K562 (cell line): ENCODE data around the gene NR1H2. TPM values are rescaled to one million over a fixed set of nuclear protein-coding genes. Genes with fewer than 3 reads are reported as not detected.

ENCODE experiments used
- CHD2 ChIP-seq: IDR thresholded peaks from 2 replicates; pipeline ENCODE4 v1.6.1; 2011; ENCODE audit warnings: low read depth, low read length
- DDX20 ChIP-seq: fragments of 450-650 bp; IDR thresholded peaks from 2 replicates; pipeline ENCODE4 v1.6.1; 2016; ENCODE audit warnings: missing genetic modification characterization, low read depth, mild to moderate bottlenecking, missing compliant biosample characterization, moderate library complexity
- ETV1 ChIP-seq: fragments of 450-650 bp; conservative IDR thresholded peaks from 2 replicates; pipeline ENCODE4 v1.6.1; 2016; ENCODE audit warnings: missing genetic modification characterization, control low read depth, low read depth, missing compliant biosample characterization
- GABPA ChIP-seq: fragments of 200-800 bp; sonication (Bioruptor generic); conservative IDR thresholded peaks from 2 replicates; pipeline ENCODE4 v1.6.1; 2016; ENCODE audit warnings: low read depth, missing genetic modification characterization, missing compliant biosample characterization
- IRF2 ChIP-seq: sonication (generic); formaldehyde crosslinking; IDR thresholded peaks from 2 replicates; pipeline ENCODE4 v1.8.1; 2022; ENCODE audit warnings: mild to moderate bottlenecking, missing genetic modification reagents
- JUNB ChIP-seq: fragments of 450-650 bp; formaldehyde crosslinking; conservative IDR thresholded peaks from 2 replicates; pipeline ENCODE4 v1.4.0; 2020; ENCODE audit warnings: mild to moderate bottlenecking
- KLF1 ChIP-seq: fragments of 450-650 bp; IDR thresholded peaks from 2 replicates; pipeline ENCODE4 v1.6.1; 2016; ENCODE audit warnings: missing genetic modification characterization, missing compliant biosample characterization
- KLF16 ChIP-seq: IDR thresholded peaks from 2 replicates; pipeline ENCODE4 v1.6.1; 2016; ENCODE audit warnings: antibody characterized with exemption
- MAZ ChIP-seq, 2 experiments: fragments of 450-650 bp in 1 of 2; sonication (generic) in 1 of 2; formaldehyde crosslinking; IDR thresholded peaks in 1 of 2; conservative IDR thresholded peaks in 1 of 2; 2 replicates each; pipeline versions ENCODE4 v1.4.0 to v1.5.0; 2020; ENCODE audit warnings: mild to moderate bottlenecking in 1 of 2, missing genetic modification reagents in 1 of 2
- MEF2D ChIP-seq: conservative IDR thresholded peaks from 2 replicates; pipeline ENCODE4 v1.6.1; 2016; ENCODE audit warnings: low read depth, missing genetic modification characterization, missing compliant biosample characterization
- NFE2 ChIP-seq: IDR thresholded peaks from 2 replicates; pipeline ENCODE4 v1.6.1; 2014; ENCODE audit warnings: antibody characterized with exemption, low read depth
- PML ChIP-seq: IDR thresholded peaks from 2 replicates; pipeline ENCODE4 v1.6.1; 2012; ENCODE audit warnings: low read length, inconsistent platforms
- SNIP1 ChIP-seq: fragments of 450-650 bp; IDR thresholded peaks from 2 replicates; pipeline ENCODE4 v1.7.1; 2017; ENCODE audit warnings: low read depth, mild to moderate bottlenecking
- TEAD4 ChIP-seq, 2 experiments: sonication (generic) in 1 of 2; formaldehyde crosslinking in 1 of 2; IDR thresholded peaks; 2 replicates each; pipeline versions ENCODE4 v1.6.1 to v1.8.0; 2012 to 2022; ENCODE audit warnings: borderline replicate concordance in 1 of 2, inconsistent platforms in 1 of 2, low read length in 1 of 2, mild to moderate bottlenecking in 1 of 2, missing genetic modification reagents in 1 of 2
- ZFP36 ChIP-seq: fragments of 150-350 bp; IDR thresholded peaks from 2 replicates; pipeline ENCODE4 v1.6.1; 2018; ENCODE audit warnings: low read length, low read depth; ENCODE audit not compliant: partially characterized antibody
- ZNF316 ChIP-seq: fragments of 450-650 bp; IDR thresholded peaks from 2 replicates; pipeline ENCODE4 v1.6.1; 2016
- ZSCAN32 ChIP-seq: fragments of 450-650 bp; formaldehyde crosslinking; IDR thresholded peaks from 2 replicates; pipeline ENCODE4 v1.4.0; 2020; ENCODE audit warnings: mild to moderate bottlenecking, moderate library complexity
- polyA plus RNA-seq, 8 experiments: library from polyadenylated mRNA; depleted of rRNA in 4 of 8; stranded (reverse) in 5 of 8; unstranded in 3 of 8; fragments of >200 nt; fragmentation: Nextera tagmentation in 2 of 8; fragmentation: Illumina TruSeq in 1 of 8; extraction: Ambion mirVana in 2 of 8; extraction: Trizol in 1 of 8; gene quantifications; 2 replicates each; pipeline versions ENCODE4 v1.2.1 to v1.2.3, GENCODE V29; 2011 to 2014; ENCODE audit warnings: inconsistent platforms in 1 of 8, missing spikeins in 1 of 8
- total RNA-seq, 7 experiments: library from RNA; depleted of rRNA in 6 of 7; stranded (reverse); fragments of >200 nt in 6 of 7; fragmentation: Illumina TruSeq in 2 of 7; extraction: Trizol in 2 of 7; gene quantifications; 2 replicates each; pipeline versions ENCODE4 v1.2.1 to v1.2.3, GENCODE V29; 2011 to 2021; ENCODE audit warnings: low replicate concordance in 1 of 7
- TF ChIP-seq, protein P1 (sequence below): fragments of 200-800 bp; sonication (Bioruptor generic); IDR thresholded peaks from 2 replicates; pipeline ENCODE4 v1.6.1; 2017; ENCODE audit warnings: missing genetic modification characterization, missing compliant biosample characterization
- TF ChIP-seq, protein P2 (sequence below): fragments of 250-450 bp; sonication (Bioruptor Pico); IDR thresholded peaks from 2 replicates; pipeline ENCODE4 v1.4.0; 2020
- TF ChIP-seq, protein P3 (sequence below): sonication (generic); formaldehyde crosslinking; IDR thresholded peaks from 2 replicates; pipeline ENCODE4 v1.8.0; 2022; ENCODE audit warnings: mild to moderate bottlenecking, missing genetic modification reagents
- TF ChIP-seq, protein P4 (sequence below): fragments of 250-450 bp; sonication (Bioruptor Pico); IDR thresholded peaks from 2 replicates; pipeline ENCODE4 v1.8.0; 2021; ENCODE audit warnings: mild to moderate bottlenecking, moderate library complexity

Gene NR1H2
- total and polyA plus RNA-seq, 9 of the 15 experiments (the other 6 are each of a cell fraction or from before 2014, with no cell fraction given) = 0.11 to 73.8 (median 24.0) TPM

DNA sequence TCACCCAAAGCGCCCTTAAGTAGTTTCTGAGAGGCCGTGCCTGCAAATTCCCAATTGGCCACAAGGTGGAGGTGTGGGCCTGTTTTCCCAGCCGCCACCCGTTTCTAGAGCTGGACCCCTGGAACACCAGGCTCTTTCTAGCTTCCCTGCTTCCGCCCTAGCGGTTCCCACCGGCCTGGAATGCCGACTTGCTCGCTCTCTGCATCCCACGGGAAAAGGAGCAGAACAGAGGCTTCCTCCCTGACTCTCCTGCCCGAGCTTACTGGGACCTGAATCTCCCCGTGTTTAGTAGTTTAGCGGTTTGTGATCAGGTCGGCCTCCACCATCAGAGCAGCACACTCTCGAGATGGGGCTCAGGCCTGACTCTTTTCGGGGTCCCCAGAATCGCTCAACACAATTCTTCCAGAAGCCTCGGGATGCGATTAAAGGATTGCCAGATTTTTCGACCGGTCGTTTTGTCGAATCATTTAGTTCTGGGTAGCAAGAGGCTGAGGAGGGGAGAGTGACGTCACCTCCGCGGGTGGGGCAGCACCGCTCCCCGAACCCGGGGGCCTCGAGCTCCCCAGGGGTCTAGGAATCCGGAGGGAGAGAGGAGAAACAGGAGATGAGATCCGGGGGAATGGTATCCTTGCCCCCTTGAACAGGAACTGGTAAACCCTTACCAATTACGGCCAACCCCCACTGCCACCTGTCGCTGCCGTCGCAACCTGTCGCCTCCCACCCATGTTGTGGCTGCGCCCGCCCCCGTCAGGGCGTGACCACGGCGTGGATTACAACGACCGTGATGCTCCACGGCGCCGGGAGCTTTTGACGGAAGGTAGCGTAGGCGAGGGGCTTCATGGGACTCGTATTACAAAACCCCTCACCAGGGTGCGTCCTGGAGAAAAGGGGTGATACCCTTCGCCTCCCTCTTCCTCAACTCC, 18.8 kb upstream of the NR1H2 start (continued):
- TF ChIP-seq SNIP1 (no peak), DDX20 (tag) (no peak), GABPA (tag) (peak; percentile 60), KLF1 (peak; percentile 76), KLF16 (peak; percentile 23; the same call in 1 of the 2 replicates), MAZ (CRISPR knock-in tag; conservative IDR thresholded peaks at IDR 0.05 in 1 of 2, IDR thresholded peaks at IDR 0.05 in 1 of 2) (peak; percentile 82 to 95), CHD2 (0 out of 2 replicates have a peak, but pooled peaks have one; percentile 28), NFE2 (peak; percentile 54; the same call in 1 of the 2 replicates), JUNB (CRISPR knock-in tag) (peak; percentile 72), ZNF316 (peak; percentile 36), IRF2 (CRISPR knock-in tag) (no peak), ETV1 (tag) (0 out of 2 replicates have a peak, but pooled peaks have one; percentile 12), ZFP36 (peak; percentile 44), PML (peak; percentile 41; the same call in 1 of the 2 replicates), MEF2D (tag) (no peak), TEAD4 (IDR thresholded peaks at IDR 0.05; ENCODE audit: low read length) (peak; percentile 5; the same call in 1 of the 2 replicates), TEAD4 (CRISPR knock-in tag; IDR thresholded peaks at IDR 0.05; ENCODE audit: borderline replicate concordance) (no peak), ZSCAN32 (CRISPR knock-in tag) (0 out of 2 replicates have a peak, but pooled peaks have one; percentile 3)
- TF ChIP-seq, protein P1, sequence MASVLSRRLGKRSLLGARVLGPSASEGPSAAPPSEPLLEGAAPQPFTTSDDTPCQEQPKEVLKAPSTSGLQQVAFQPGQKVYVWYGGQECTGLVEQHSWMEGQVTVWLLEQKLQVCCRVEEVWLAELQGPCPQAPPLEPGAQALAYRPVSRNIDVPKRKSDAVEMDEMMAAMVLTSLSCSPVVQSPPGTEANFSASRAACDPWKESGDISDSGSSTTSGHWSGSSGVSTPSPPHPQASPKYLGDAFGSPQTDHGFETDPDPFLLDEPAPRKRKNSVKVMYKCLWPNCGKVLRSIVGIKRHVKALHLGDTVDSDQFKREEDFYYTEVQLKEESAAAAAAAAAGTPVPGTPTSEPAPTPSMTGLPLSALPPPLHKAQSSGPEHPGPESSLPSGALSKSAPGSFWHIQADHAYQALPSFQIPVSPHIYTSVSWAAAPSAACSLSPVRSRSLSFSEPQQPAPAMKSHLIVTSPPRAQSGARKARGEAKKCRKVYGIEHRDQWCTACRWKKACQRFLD (CRISPR knock-in tag) = peak; percentile 57; the same call in 1 of the 2 replicates
- TF ChIP-seq, protein P2, sequence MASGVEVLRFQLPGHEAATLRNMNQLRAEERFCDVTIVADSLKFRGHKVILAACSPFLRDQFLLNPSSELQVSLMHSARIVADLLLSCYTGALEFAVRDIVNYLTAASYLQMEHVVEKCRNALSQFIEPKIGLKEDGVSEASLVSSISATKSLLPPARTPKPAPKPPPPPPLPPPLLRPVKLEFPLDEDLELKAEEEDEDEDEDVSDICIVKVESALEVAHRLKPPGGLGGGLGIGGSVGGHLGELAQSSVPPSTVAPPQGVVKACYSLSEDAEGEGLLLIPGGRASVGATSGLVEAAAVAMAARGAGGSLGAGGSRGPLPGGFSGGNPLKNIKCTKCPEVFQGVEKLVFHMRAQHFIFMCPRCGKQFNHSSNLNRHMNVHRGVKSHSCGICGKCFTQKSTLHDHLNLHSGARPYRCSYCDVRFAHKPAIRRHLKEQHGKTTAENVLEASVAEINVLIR = peak; percentile 62; the same call in 1 of the 2 replicates
- TF ChIP-seq, protein P3, sequence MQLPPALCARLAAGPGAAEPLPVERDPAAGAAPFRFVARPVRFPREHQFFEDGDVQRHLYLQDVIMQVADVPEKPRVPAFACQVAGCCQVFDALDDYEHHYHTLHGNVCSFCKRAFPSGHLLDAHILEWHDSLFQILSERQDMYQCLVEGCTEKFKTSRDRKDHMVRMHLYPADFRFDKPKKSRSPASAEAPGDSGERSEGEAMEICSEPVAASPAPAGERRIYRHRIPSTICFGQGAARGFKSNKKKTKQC (CRISPR knock-in tag) = no peak
- TF ChIP-seq, protein P4, sequence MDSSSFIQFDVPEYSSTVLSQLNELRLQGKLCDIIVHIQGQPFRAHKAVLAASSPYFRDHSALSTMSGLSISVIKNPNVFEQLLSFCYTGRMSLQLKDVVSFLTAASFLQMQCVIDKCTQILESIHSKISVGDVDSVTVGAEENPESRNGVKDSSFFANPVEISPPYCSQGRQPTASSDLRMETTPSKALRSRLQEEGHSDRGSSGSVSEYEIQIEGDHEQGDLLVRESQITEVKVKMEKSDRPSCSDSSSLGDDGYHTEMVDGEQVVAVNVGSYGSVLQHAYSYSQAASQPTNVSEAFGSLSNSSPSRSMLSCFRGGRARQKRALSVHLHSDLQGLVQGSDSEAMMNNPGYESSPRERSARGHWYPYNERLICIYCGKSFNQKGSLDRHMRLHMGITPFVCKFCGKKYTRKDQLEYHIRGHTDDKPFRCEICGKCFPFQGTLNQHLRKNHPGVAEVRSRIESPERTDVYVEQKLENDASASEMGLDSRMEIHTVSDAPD (CRISPR knock-in tag) = no peak
